ENCODE measurements around the gene CFLAR. TPM values are rescaled to one million over a fixed set of nuclear protein-coding genes. Genes with fewer than 3 reads are reported as not detected.

The CFLAR gene
- total and polyA plus RNA-seq, 2 of the 13 experiments (the other 11 are each of a cell fraction or from before 2014, with no cell fraction given): 43.8 to 92.1 TPM

- Histone ChIP-seq H4K20me1 (ENCODE audit: insufficient read depth, low read length) (peaks cover 5% of the 10 kb centered on the region; the same call in 1 of the 2 replicates), H3K4me1 (ENCODE audit: insufficient read depth, low read length) (peaks cover 39% of the 10 kb centered on the region), H3K36me3 (replicated peaks in 1 of 2; ENCODE audit: control insufficient read depth in 1 of 2, insufficient read depth in 2 of 2, low read length in 2 of 2) (peaks cover 20 to 38% of the 10 kb centered on the region in 2 experiments), H3K4me2 (ENCODE audit: low read depth, low read length) (no peak overlapping the region), H3K79me2 (ENCODE audit: insufficient read depth, low read length) (peaks cover 71% of the 10 kb centered on the region), H3K4me3 (replicated peaks in 1 of 3; ENCODE audit: insufficient read depth in 1 of 3, low read depth in 2 of 3, low read length in 3 of 3) (no peak overlapping the region), H3K9me3 (ENCODE audit: low read length) (no peaks in the 10 kb centered on the region), H3K9ac (ENCODE audit: insufficient read depth, low read depth, low read length) (no peak overlapping the region), H3K27ac (ENCODE audit: extremely low read length, insufficient read depth, low read length) (no peak overlapping the region), H3K27me3 (ENCODE audit: control insufficient read depth in 1 of 2, insufficient read depth in 2 of 2, low read length in 2 of 2) (no peaks in the 10 kb centered on the region), H2AFZ (ENCODE audit: low read length) (no peak overlapping the region)
- DNase-seq (ENCODE audit: low spot score): no peak
- intact Hi-C loops (cut with micrococcal nuclease; ENCODE audit: unreplicated experiment) (no loop called here), in situ Hi-C loops (cut with HindIII; ENCODE audit: extremely low pct_ligation_motif_present, low pct_unique_long_range_greater_than_20kb) (no loop called here)
- 96% methylated on average over 3 of the region's 3 CpGs for WGBS (ENCODE audit: low lambda C conversion rate)
- CTCF ChIA-PET (ENCODE audit: low intra/inter-chr PET ratio, low total read pairs): no interaction called here
- no peak for FAIRE-seq
- POLR2A ChIA-PET: interaction anchor here (1.0 to 1.5 kb wide), 3 partner anchors 14 to 167 kb away, joined by 3 to 10 read pairs (median 3); partner anchors contain the start of genes CFLAR and ORC2
- BruUV-seq (replicated peaks): TSS peak; percentile 11
- ATAC-seq: no peak
- TF ChIP-seq CREM (IDR thresholded peaks at IDR 0.05) (no peak), CREM (CRISPR knock-in tag; IDR thresholded peaks at IDR 0.05) (no peak), MED13 (CRISPR knock-in tag; IDR thresholded peaks at IDR 0.05) (no peak), CHD2 (IDR thresholded peaks at IDR 0.05; ENCODE audit: low read depth, low read length) (no peak), ZNF549 (CRISPR knock-in tag; IDR thresholded peaks at IDR 0.05) (no peak), MYNN (CRISPR knock-in tag; IDR thresholded peaks at IDR 0.05; ENCODE audit: low read depth) (no peak), ZNF142 (CRISPR knock-in tag; IDR thresholded peaks at IDR 0.05) (no peak), PRDM15 (CRISPR knock-in tag; IDR thresholded peaks at IDR 0.05) (no peak), SNRNP70 (IDR thresholded peaks at IDR 0.05; ENCODE audit: low read depth, low read length) (no peak), ZBTB3 (CRISPR knock-in tag; IDR thresholded peaks at IDR 0.05; ENCODE audit: borderline replicate concordance, low read depth) (no peak)
- TF ChIP-seq, protein P1, sequence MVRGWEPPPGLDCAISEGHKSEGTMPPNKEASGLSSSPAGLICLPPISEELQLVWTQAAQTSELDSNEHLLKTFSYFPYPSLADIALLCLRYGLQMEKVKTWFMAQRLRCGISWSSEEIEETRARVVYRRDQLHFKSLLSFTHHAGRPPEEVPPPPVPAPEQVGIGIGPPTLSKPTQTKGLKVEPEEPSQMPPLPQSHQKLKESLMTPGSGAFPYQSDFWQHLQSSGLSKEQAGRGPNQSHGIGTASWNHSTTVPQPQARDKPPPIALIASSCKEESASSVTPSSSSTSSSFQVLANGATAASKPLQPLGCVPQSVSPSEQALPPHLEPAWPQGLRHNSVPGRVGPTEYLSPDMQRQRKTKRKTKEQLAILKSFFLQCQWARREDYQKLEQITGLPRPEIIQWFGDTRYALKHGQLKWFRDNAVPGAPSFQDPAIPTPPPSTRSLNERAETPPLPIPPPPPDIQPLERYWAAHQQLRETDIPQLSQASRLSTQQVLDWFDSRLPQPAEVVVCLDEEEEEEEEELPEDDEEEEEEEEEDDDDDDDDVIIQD (CRISPR knock-in tag; IDR thresholded peaks at IDR 0.05; ENCODE audit: low read depth): no peak
Measured at GRCh38 chr2:201130524-201131186, 14.7 kb downstream of the CFLAR start.
